NCI-H2196 (cell line): ENCODE measurements around the gene ACBD6.

ENCODE experiments used
- DNase-seq: peaks from one replicate; lab custom pipeline; 2025; ENCODE audit not compliant: unreplicated experiment; lab: John Stamatoyannopoulos, UW

The ACBD6 gene

GRCh38 chr1:180372728-180373127, 129.6 kb downstream of the ACBD6 start:
- no peak for DNase-seq

DNA sequence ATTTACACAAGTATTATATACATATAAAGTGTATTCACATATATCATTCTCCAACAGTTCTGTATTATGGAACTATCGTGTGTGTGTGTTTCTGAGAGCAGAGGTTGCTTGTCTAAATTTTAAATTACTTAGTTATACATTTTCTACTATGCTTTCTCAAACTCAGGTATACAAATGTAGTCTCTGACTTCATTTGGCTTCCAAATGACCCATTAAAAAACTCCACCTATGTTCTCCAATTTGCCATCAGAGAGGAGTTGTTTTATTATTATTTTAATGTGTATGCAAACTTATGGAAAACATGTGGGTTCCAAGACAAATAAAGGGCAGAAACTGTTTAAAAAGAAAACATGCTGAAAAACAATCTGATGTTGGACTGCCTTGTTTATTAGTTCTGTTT, 131.8 kb downstream of the ACBD6 start:
- no peak for DNase-seq

- DNase-seq = no peak
Observed at GRCh38 chr1:180370188-180370587, 132.2 kb downstream of the ACBD6 start.

- DNase-seq = no peak
Observed at GRCh38 chr1:180369061-180369460, 133.3 kb downstream of the ACBD6 start.

- no peak for DNase-seq
Observed at GRCh38 chr1:180366371-180367068, 135.9 kb downstream of the ACBD6 start.

DNA sequence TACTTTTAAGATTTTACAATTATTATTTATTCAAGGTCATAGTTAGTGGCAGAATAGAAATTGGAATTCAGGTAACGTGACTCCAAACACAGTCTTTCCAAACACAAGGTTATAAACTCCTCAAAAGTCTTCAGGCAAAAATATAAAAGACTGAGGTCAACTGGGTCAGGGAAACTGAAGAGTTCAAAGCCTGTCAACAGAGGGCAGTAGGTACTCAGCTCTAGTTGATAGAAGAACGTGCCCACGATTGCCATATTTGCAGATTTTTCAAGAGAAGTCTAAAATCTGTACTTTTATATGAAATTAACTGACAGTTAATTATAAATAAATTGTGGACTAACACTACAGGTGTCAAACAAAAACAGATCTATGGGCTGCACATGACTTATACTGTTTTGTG, 137.3 kb downstream of the ACBD6 start:
- no peak for DNase-seq

DNA sequence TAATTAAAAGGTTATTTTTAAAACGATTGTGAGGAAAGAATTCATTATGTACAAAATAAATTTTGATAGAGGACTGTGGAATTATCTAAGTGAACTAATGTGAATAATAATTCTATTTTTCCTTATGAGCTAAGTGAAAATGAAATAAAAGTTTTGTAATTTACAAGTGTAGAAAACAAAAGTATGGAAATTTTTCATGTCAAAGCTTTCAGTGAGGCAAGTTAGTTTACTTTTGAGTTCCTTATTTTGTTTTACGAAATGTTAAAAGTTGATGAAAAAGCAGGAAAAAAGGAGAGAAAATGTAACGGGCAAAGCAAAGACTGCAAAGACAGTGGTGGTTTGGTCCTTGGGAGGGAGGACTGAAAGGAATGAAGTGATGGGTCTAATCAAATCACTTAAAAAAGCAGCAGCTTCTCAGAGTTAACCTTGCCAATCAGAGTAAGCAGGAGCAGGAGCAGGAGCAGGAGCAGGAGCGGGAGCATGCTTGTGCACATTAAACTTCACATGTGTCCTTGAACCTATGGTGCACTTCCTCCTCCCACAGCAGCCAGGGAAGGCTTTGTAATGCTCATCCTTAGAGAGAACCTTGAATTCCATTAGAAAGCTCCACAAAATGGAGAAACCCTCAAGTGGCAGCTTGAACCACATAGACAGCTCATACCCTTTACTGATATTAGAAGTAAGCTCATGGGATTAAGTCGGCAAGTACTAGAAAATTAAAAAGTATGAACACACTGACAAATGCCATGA, 139.0 kb downstream of the ACBD6 start:
- no peak for DNase-seq

- no peak for DNase-seq
Observed at GRCh38 chr1:180360333-180361075, 141.9 kb downstream of the ACBD6 start.

GRCh38 chr1:180358649-180359048, 143.7 kb downstream of the ACBD6 start:
- peak; percentile 15 for DNase-seq

DNA sequence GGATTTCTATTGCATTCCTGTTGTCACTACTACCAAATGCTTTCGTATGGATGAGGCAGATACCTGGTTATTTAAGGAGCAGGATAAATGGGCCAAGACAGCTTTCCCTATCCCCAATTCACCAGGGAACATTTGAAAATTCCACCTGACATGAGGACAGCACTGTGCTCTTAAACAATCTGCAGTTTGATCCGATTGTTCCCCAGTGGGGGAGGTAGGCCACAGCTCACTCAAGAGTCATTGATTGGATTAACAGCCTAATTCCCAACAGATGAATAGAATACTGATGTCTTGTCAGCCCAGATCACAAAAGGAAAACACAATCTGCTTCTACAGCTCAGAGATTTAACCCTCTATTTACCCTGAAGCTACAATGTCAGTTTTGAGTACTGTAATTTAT, 148.4 kb downstream of the ACBD6 start:
- no peak for DNase-seq

- DNase-seq = no peak
Observed at GRCh38 chr1:180352588-180352987, 149.8 kb downstream of the ACBD6 start.

- no peak for DNase-seq
Observed at GRCh38 chr1:180352021-180352420, 150.4 kb downstream of the ACBD6 start.

DNA sequence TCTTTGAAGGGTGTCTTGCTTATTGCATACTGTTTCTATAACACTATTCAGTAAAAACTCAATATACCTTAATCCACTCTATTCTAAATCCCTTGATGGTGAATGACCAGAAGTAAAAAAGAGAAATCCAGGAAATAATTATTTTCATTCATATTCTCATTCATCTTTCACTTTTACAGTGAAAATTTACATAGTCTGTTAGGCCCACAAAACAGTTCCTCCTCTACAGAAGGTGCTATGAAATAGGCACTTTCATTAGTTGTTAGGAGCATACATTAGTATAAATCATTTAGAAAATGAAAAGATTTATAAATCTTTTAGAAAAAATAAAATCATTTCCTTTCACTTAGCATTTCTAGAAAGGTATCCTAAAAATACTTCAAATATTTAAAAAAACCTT, 157.2 kb downstream of the ACBD6 start:
- DNase-seq = no peak

DNA sequence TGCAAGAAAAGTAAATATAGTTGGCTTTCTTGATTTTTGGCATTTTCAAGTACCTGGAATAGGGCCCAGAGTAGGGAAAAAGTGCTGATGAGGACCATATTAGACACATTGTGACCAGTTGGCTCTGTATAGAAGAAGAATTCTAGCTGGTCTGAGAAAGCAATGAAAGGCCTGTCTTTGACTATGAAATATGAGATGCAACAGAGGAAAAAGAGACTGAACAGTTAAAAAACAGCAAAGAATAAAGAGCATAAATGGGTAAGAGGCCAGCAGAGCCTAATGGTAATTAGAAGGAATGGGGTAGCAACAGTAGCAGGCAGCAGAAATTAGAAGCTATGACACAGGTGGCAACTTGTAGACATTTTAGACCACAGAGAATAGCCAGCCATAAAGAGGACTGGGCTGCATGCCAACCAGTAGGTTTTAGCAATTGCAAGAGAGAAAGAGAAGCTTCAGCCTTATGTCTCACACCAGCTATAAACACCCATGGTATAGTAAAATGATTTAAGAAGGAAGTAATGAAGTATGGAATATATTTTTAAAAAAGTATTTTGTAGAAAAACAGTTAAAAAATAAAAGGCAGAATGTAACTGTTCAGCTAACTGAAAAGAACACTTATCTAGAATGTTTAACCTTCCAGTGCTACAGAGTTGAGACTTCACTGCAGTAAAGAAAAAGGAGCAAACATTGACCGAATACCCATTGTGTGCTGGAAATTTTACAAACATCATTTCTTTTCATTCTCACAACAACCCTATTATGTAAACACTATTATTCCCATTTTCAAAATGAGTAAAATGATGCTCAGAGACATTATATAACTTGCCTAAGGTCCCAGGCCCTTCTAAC, 158.2 kb downstream of the ACBD6 start:
- DNase-seq = peak; percentile 78

GRCh38 chr1:180327089-180327488, 175.3 kb downstream of the ACBD6 start:
- DNase-seq = no peak

DNA sequence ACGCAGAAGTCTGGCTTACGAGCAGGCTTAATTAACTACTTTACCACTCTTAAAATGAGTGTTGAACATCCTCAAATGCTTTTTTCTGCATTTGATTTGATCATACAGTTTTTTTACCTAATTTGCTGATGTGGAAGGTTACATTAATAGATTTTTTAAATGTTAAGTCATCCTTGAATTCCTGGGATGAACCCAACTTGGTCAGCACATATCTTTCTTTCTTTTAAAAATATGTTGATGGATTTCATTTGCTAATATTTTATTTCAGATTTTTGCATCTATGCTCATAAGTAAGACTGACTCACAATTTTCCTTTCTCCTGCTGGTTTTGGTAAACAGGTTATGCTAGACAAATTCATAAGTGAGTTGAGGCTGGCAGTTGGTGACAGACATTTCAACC, 189.5 kb downstream of the ACBD6 start:
- no peak for DNase-seq

DNA sequence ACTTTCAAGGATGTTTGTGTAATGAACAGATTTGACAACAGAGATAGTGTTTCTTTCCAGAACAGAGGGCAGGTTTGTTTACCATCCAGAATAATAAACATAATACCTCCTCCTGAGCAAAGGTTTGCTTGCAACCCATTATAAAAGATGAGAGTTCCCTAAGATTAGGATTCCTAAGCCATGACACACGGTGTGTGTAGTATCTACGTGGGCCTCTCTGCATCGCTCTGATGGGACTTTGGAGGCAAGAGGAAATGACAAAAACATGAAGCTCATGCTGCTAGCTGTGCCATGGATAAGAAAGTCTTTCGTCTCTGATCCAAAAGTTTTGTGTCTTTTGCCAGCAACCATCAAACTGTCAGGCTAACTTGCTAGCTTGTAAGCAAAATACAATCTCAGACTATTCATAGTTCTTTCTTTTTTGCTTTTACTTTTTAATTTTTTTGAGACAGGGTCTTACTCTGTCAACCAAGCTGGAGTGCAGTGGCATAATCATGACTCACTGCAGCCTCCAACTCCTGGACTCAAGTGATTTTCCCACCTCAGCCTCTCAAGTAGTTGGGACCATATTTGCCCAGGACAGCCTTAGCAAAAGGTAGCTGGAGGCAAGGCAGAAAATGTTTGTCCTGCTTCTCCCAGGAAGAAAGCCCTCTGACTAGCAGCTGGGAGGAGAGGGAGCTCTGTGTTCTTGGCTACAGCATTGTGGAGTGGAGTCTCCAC, 191.2 kb downstream of the ACBD6 start:
- DNase-seq = no peak

- DNase-seq = no peak
Observed at GRCh38 chr1:180310095-180310494, 192.3 kb downstream of the ACBD6 start.

DNA sequence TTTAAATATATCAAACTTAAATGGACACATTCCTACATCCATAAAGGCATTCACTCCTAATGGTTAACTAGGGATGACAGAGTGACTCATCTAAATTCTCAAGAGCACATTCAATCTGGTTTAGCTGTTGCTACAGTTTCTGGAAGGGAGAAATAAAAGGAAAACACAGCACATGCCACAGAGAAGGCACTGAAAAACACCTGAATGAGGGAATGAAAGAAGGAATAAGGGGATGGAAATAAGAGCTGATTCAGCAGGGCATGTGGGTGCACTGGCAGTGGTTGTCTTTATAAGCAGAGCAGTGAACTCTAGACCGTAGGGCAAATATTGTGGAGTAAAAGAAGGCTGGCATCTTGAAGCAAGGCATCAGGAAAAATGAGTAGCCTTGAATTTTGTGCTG, 193.0 kb downstream of the ACBD6 start:
- DNase-seq = no peak

DNA sequence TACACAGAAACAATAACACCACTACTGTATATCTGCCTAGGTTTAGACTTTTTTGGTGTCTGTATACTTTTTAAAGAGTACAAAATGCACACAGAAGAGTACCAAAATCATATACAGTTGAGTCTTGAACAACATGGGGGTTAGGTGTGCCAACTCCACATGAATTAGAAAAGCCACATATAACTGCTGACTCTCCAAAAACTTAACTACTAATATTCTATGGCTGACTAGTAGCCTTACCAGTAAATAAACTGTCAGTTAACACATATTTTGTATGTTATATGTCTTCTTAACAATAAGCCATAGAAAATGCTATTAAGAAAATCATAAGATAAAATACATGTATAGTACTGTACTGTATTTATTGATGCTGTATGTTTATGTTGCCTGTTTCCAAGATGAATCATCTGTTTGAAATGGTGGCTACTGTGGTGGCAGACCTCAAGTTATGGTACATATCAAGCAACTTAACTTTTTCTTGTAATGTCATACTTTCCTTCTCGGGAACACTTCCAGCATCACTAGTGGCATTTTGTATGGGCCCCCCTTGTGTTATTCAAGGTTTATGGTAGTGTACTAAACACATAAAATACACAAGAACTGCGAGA, 201.1 kb downstream of the ACBD6 start:
- no peak for DNase-seq
